Left lung (tissue), 10 donors: ENCODE measurements around the gene TRHDE. TPM values are rescaled to one million over a fixed set of nuclear protein-coding genes. Genes with fewer than 3 reads are reported as not detected.

Experiments used
- ATAC-seq: fragments of 200-7000 bp; cut with Tn5 transposase; one replicate; pipeline ENCODE4 v1.9.1; 2020; ENCODE audit warnings: moderate library complexity
- DNase-seq, 4 donors: peaks; one replicate each; pipeline ENCODE4 v3.0.0-alpha.2; 2013 to 2020
- H3K27ac ChIP-seq, 2 donors: fragments of 200-600 bp; sonication (generic) in 1 of 2; one replicate each; pipeline versions ENCODE4 v1.5.0 to v1.8.0; 2020 to 2021
- H3K27me3 ChIP-seq, 2 donors: fragments of 200-600 bp; sonication (generic) in 1 of 2; one replicate each; pipeline versions ENCODE4 v1.5.0 to v1.8.0; 2020 to 2021
- H3K36me3 ChIP-seq, 2 donors: fragments of 200-600 bp; sonication (generic) in 1 of 2; one replicate each; pipeline versions ENCODE4 v1.5.0 to v1.8.0; 2020 to 2021
- H3K4me1 ChIP-seq, 2 donors: fragments of 200-600 bp; one replicate each; pipeline ENCODE4 v1.8.0; 2021
- H3K4me3 ChIP-seq, 2 donors: fragments of 200-600 bp; sonication (generic) in 1 of 2; one replicate each; pipeline versions ENCODE4 v1.5.0 to v1.8.0; 2020 to 2021; ENCODE audit warnings: mild to moderate bottlenecking in 1 of 2
- H3K9me3 ChIP-seq, 2 donors: fragments of 200-600 bp; sonication (generic) in 1 of 2; one replicate each; pipeline versions ENCODE4 v1.5.0 to v1.8.0; 2020 to 2021
- intact Hi-C, 2 donors: fragments of 100-400 bp; cut with DNase I; formaldehyde crosslinking; loops; one replicate each; pipeline versions ENCODE4 v1.11.2 to v1.14.2; 2022
- polyA plus RNA-seq, 6 donors: library from polyadenylated mRNA; unstranded; fragments of 120-200 nt; gene quantifications; one replicate each; pipeline ENCODE4 v1.2.1, GENCODE V29; 2013; ENCODE audit not compliant: insufficient read length in 6 of 6
- total RNA-seq, 2 donors: library from RNA; stranded (reverse); fragmentation: NEBNext Ultra II Directional; extraction: Animal tissue kit (Norgen Biotek cat#: 25700); gene quantifications; one replicate each; pipeline ENCODE4 v1.2.1, GENCODE V29; 2021
- TF ChIP-seq, protein P1 (sequence below), 2 donors: fragments of 200-600 bp; sonication (generic) in 1 of 2; IDR thresholded peaks; one replicate each; pipeline versions ENCODE4 v1.5.0 to v1.8.0; 2021; ENCODE audit warnings: antibody characterized with exemption in 2 of 2
- donor health status: DM: no; HTN: yes; CAD: no.
- donor health status: DM: no; HTN: no; CAD: no.

TRHDE gene
- total and polyA plus RNA-seq, 8 donors = 0.87 to 4.3 (median 2.8) TPM

DNA sequence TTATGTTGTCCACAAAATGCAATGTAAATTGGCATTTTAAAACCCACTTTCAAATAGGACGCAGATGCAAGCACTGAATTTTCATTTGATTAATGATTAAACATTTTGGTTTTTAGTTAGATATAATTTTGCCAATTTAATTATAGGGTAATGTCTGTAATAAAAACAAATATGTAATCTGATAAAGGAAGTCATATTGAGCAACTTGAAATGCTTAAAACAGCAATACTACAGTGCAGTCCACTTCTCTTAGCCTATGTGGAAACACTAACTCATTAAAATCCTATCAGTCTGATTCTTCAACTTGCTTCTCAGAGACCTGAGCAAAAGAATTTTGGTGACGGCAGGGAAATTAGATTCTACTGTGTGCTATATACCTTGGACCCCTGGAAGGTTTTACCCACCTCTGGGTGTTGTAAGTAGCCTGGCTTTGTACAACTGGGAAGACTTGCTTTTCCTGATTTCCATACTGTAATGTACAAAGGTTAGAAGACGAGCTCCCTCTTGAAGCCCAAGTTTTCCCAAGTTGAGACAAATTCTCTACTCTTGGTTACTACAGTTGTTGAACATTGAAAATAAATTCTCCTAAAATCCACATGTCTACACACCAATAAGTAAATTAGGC lies 4.1 kb downstream of the TRHDE start:
- Histone ChIP-seq H3K27me3 (peaks cover 36 to 63% of the 10 kb centered on the region in 2 donors), H3K4me3 (no peak overlapping the region), H3K27ac (no peak overlapping the region), H3K36me3 (no peaks in the 10 kb centered on the region), H3K9me3 (no peaks in the 10 kb centered on the region), H3K4me1 (peaks cover 10 to 22% of the 10 kb centered on the region in 2 donors)
- DNase-seq = peak in 2 of 4 donors; percentile 47 to 52
- intact Hi-C loops = no loop called here
- ATAC-seq = no peak
- TF ChIP-seq, protein P1, sequence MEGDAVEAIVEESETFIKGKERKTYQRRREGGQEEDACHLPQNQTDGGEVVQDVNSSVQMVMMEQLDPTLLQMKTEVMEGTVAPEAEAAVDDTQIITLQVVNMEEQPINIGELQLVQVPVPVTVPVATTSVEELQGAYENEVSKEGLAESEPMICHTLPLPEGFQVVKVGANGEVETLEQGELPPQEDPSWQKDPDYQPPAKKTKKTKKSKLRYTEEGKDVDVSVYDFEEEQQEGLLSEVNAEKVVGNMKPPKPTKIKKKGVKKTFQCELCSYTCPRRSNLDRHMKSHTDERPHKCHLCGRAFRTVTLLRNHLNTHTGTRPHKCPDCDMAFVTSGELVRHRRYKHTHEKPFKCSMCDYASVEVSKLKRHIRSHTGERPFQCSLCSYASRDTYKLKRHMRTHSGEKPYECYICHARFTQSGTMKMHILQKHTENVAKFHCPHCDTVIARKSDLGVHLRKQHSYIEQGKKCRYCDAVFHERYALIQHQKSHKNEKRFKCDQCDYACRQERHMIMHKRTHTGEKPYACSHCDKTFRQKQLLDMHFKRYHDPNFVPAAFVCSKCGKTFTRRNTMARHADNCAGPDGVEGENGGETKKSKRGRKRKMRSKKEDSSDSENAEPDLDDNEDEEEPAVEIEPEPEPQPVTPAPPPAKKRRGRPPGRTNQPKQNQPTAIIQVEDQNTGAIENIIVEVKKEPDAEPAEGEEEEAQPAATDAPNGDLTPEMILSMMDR (IDR thresholded peaks at IDR 0.05) = no peak

DNA sequence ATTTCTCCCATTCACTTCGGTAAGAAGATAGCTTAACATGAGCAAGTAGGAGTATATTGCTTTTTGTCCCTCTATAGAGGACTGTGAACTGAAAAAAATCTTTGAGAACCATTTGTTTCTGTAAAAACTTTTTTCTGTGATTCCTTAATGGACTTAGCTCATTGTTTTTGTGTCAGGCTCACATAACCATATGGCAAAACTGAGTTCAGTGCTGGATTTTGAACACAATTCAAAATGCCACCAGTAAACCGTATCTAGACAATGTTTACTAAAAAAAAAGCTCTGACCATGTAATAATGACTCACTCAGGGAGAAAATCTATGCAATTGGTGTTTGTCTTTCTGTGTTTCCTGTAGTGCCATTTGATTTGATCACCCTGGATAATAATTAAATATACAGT lies 5.2 kb downstream of the TRHDE start:
- TF ChIP-seq, protein P1 (IDR thresholded peaks at IDR 0.05) = no peak
- H3K4me3 ChIP-seq = no peak overlapping the region
- ATAC-seq (no peak), DNase-seq (no peak)
- no peaks in the 10 kb centered on the region for H3K9me3 ChIP-seq
- H3K36me3 ChIP-seq = no peaks in the 10 kb centered on the region
- peaks cover 26 to 52% of the 10 kb centered on the region in 2 donors for H3K27me3 ChIP-seq
- intact Hi-C loops = no loop called here
- H3K4me1 ChIP-seq = peaks cover 10 to 12% of the 10 kb centered on the region in 2 donors
- H3K27ac ChIP-seq = no peak overlapping the region

DNA sequence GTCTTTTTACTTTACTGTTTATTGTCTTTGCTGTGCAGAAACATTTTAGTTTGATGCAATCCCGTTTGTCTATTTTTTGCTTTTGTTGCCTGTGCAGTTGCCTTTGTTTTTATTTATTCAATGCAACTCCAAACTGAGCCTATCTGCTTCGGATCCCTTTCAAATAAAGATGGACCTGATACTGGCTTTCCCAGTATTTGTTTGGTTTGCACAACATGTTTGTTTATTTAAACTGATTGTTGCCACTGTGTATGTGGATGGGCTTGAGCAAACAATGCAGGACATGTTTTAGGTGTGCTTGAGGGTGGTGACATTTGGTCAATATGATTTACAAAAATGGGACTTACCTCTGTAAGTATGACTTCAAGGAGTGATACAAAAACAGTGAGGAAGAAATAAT lies 6.7 kb downstream of the TRHDE start:
- H3K36me3 ChIP-seq = no peaks in the 10 kb centered on the region
- DNase-seq (no peak), ATAC-seq (no peak)
- H3K27ac ChIP-seq = no peak overlapping the region
- intact Hi-C loops = no loop called here
- H3K9me3 ChIP-seq = no peaks in the 10 kb centered on the region
- no peaks in the 10 kb centered on the region for H3K4me1 ChIP-seq
- no peak overlapping the region for H3K4me3 ChIP-seq
- peaks cover 13 to 37% of the 10 kb centered on the region in 2 donors for H3K27me3 ChIP-seq
- TF ChIP-seq, protein P1 (IDR thresholded peaks at IDR 0.05) = no peak

DNA sequence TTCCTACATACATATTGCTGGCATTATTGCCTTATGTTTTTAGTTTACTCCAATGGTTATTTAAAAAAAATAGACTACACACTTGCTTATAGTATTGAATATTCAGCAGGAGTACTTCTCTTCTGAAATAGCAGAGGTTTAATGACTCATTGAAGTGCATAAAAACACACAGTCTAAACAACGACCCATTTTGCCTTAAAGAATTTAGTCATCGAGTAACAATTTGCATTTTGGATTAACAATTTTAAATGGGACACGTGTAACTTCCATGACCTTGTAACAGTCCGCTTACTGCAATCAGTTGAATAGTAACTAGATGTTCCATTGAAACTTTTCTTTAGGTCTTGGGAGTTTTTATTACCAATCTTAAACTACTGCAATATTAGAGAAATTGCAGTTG lies 9.0 kb downstream of the TRHDE start:
- TF ChIP-seq, protein P1 (IDR thresholded peaks at IDR 0.05) = no peak
- no peaks in the 10 kb centered on the region for H3K9me3 ChIP-seq

DNA sequence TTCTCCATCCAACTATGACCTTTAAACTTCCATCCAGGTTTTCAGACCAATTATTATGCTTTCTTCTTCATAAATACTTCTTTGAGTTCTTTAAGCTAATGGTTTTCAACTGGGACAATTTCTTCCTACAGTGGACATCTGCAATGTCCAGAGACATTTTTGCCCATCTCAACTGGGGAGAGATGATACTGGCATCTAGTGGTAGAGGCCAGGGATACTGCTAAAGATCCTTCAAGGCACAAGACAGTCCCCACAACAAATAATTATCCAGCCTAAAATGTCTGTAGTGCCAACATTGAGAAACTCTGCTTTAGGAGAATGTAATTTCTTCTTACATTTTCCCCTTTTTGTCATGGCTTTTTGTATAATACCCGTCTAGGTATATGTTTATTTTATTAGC lies 10.6 kb downstream of the TRHDE start:
- Histone ChIP-seq H3K27me3 (peaks cover under 1 to 3% of the 10 kb centered on the region in 2 donors), H3K4me3 (no peak overlapping the region), H3K4me1 (no peaks in the 10 kb centered on the region), H3K27ac (no peak overlapping the region), H3K36me3 (no peaks in the 10 kb centered on the region), H3K9me3 (no peaks in the 10 kb centered on the region)
- TF ChIP-seq, protein P1 (IDR thresholded peaks at IDR 0.05) = no peak
- DNase-seq = no peak
- intact Hi-C loops = no loop called here
- peak; percentile 30 for ATAC-seq

More for the DNA sequence above, 9.0 kb downstream of the TRHDE start:
- H3K27me3 ChIP-seq = peaks cover 5 to 15% of the 10 kb centered on the region in 2 donors
- H3K4me3 ChIP-seq = no peak overlapping the region
- intact Hi-C loops = no loop called here
- ATAC-seq (no peak), DNase-seq (no peak)
- H3K27ac ChIP-seq = no peak overlapping the region
- no peaks in the 10 kb centered on the region for H3K36me3 ChIP-seq
- no peaks in the 10 kb centered on the region for H3K4me1 ChIP-seq
